Activated CD4-positive, alpha-beta memory T cell treated with anti-CD3 and anti-CD28 coated beads, Interleukin-2, amount 10 ng/mL, durations not matched to agents 7 days and 5 days (primary cell): ENCODE results near the gene KRTAP9-3. TPM values are rescaled to one million over a fixed set of nuclear protein-coding genes. Genes with fewer than 3 reads are reported as not detected.
"Not testable (repeated sequence)": the region's sequence is repeated elsewhere in the genome, so short reads cannot be mapped to it uniquely, and the experiment has no call there.

Experiments used
- CTCF ChIA-PET: fragments of 350-600 bp; sonication (Branson Sonifier 250); formaldehyde crosslinking; loops from one replicate; lab custom pipeline; 2021; ENCODE audit warnings: antibody characterized with exemption, inconsistent platforms; lab: Charles Lee
- POLR2A ChIA-PET: fragments of 350-600 bp; sonication (Branson Sonifier 250); formaldehyde crosslinking; loops from one replicate; lab custom pipeline; 2021; ENCODE audit warnings: antibody characterized with exemption; lab: Charles Lee
- DNase-seq: peaks from one replicate; pipeline ENCODE4 v3.0.0-alpha.2; 2020
- H3K27ac Mint-ChIP-seq: one replicate; pipeline ENCODE4 v1.8.0; 2021; ENCODE audit warnings: mild to moderate bottlenecking, mixed read lengths
- H3K27me3 Mint-ChIP-seq: one replicate; pipeline ENCODE4 v1.8.0; 2021; ENCODE audit warnings: mixed read lengths
- H3K36me3 Mint-ChIP-seq: one replicate; pipeline ENCODE4 v1.8.0; 2021; ENCODE audit warnings: low read depth, mixed read lengths
- H3K4me1 Mint-ChIP-seq: one replicate; pipeline ENCODE4 v1.8.0; 2021; ENCODE audit warnings: mixed read lengths
- H3K4me3 Mint-ChIP-seq: one replicate; pipeline ENCODE4 v1.8.0; 2021; ENCODE audit warnings: mild to moderate bottlenecking, mixed read lengths
- H3K9me3 Mint-ChIP-seq: one replicate; pipeline ENCODE4 v1.8.0; 2021; ENCODE audit warnings: mixed read lengths
- total RNA-seq, 2 experiments: library from RNA; stranded (reverse); gene quantifications; one replicate each; pipeline ENCODE4 v1.2.3, GENCODE V29; 2021

Gene KRTAP9-3, protein sequence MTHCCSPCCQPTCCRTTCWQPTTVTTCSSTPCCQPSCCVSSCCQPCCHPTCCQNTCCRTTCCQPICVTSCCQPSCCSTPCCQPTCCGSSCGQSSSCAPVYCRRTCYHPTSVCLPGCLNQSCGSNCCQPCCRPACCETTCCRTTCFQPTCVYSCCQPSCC
- not detected for total RNA-seq

DNA sequence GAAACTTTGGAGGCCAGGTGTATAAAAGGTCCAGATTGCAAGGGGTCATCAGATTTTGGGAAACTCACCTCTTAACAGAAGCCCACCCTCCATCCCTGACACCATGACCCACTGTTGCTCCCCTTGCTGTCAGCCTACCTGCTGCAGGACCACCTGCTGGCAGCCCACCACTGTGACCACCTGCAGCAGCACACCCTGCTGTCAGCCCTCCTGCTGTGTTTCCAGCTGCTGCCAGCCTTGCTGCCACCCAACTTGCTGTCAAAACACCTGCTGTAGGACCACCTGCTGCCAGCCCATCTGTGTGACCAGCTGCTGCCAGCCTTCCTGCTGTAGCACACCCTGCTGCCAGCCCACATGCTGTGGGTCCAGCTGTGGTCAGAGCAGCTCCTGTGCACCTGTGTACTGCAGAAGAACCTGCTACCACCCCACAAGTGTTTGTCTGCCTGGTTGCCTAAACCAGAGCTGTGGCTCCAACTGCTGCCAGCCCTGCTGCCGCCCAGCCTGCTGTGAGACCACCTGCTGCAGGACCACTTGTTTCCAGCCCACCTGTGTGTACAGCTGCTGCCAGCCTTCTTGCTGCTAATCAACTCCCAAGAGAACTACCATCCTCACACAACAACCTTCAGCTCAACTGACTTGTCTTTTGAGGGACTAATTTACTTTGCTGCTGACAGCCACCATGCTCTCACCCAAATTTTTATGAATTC lies at the start of gene KRTAP9-3:
Gene KRTAP9-3 (plus strand): TSS at position 51 of the 707 bp plus-strand sequence. CDS start 53 bp downstream, at position 104.
- H3K4me3 Mint-ChIP-seq, POLR2A ChIA-PET, H3K36me3 Mint-ChIP-seq, CTCF ChIA-PET, H3K27ac Mint-ChIP-seq, H3K9me3 Mint-ChIP-seq, H3K4me1 Mint-ChIP-seq, DNase-seq: not testable (repeated sequence)
- H3K27me3 Mint-ChIP-seq = peaks cover 20% of the 10 kb centered on the region

DNA sequence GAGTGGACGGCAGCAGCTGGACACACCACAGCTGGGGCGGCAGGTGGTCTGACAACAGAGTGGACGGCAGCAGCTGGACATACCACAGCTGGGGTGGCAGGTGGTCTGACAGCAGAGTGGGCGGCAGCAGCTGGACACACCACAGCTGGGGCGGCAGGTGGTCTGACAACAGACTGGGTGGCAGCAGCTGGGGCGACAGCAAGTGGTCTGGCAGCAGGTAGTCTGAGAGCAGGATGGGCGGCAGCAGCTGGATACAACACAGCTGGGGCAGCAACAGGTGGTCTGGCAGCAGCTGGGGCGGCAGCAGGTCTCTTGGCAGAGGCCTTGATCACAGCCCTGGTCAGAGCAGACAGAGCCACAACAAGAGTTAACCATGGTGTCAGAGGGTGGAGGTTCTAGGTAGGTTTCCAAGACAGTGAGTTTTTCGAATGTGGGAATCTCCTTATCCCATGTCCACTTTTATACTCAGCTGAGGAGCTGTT lies 47.7 kb upstream of the KRTAP9-3 start, which contains the start of gene KRTAP4-1:
Gene KRTAP4-1 (minus strand): TSS at position 432 of the 482 bp plus-strand sequence. CDS start 57 bp downstream, at position 375.
- Mint-ChIP-seq H3K36me3 (no peaks in the 10 kb centered on the region), H3K4me1 (no peaks in the 10 kb centered on the region), H3K9me3 (no peaks in the 10 kb centered on the region), H3K27ac (no peak within 1 kb of the TSS), H3K4me3 (no peak within 1 kb of the TSS), H3K27me3 (no peaks in the 10 kb centered on the region)
- POLR2A ChIA-PET = no interaction called here
- DNase-seq = no peak
- CTCF ChIA-PET = no interaction called here

DNA sequence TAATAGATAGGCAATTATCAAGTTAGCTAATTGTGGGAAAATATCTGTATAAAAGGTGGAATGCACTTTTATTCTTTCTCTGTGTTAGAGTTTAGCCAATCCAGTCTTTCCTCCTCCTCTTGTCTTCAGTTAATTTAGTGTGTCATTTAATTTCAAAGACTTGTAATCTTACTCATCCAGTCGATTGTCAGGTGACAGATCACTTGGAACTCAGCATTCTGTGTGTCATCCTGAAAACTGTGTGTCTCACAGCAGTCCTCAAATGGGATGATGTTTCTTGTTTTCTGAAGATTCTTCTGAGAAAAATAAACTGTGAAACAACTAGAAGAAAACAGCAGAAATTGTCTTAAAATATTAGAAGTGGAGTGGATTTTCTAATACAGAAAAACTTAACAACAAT lies 47.2 kb upstream of the KRTAP9-3 start:
- no peak overlapping the region for H3K27ac Mint-ChIP-seq
- ChIA-PET CTCF (no interaction called here), POLR2A (no interaction called here)
- H3K4me3 Mint-ChIP-seq = no peak overlapping the region
- H3K27me3 Mint-ChIP-seq = no peaks in the 10 kb centered on the region
- H3K4me1 Mint-ChIP-seq = no peaks in the 10 kb centered on the region
- H3K36me3 Mint-ChIP-seq = no peaks in the 10 kb centered on the region
- no peaks in the 10 kb centered on the region for H3K9me3 Mint-ChIP-seq
- no peak for DNase-seq

DNA sequence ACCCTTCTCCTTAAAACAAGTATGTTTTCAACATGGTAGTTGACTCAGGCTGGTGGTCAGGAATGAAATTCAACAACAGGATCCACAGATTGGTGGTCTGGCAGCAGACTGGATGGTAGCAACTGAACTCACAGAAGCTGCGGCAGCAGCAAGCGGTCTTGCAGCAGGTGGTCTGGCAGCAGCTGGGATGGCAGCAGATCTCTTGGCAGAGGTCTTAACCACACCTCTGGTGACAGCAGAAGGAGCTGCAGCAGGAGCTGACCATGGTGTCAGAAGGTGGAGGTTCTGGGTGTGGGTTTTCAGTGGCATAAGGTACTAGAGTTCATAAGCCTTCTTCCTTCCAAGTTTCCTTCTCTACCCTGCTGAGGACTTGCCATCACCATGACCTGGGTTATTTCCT lies 45.4 kb upstream of the KRTAP9-3 start:
- no peaks in the 10 kb centered on the region for H3K36me3 Mint-ChIP-seq
- ChIA-PET POLR2A (no interaction called here), CTCF (no interaction called here)

DNA sequence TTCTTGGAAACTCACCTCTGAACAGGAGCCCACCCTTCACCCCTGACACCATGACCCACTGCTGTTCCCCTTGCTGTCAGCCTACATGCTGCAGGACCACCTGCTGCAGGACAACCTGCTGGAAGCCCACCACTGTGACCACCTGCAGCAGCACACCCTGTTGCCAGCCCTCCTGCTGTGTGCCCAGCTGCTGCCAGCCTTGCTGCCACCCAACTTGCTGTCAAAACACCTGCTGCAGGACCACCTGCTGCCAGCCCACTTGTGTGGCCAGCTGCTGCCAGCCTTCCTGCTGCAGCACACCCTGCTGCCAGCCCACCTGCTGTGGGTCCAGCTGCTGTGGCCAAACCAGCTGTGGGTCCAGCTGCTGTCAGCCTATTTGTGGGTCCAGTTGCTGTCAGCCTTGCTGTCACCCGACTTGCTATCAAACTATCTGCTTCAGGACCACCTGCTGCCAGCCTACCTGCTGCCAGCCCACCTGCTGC lies 42.4 kb upstream of the KRTAP9-3 start, which contains the start of gene KRTAP9-1:
Gene KRTAP9-1 (plus strand): TSS at position 51 of the 482 bp plus-strand sequence. CDS start 0 bp downstream, at position 51.
- POLR2A ChIA-PET, H3K36me3 Mint-ChIP-seq, H3K9me3 Mint-ChIP-seq, DNase-seq, H3K4me3 Mint-ChIP-seq, CTCF ChIA-PET, H3K27me3 Mint-ChIP-seq, H3K27ac Mint-ChIP-seq, H3K4me1 Mint-ChIP-seq: not testable (repeated sequence)

More for the DNA sequence above, 45.4 kb upstream of the KRTAP9-3 start:
- peaks cover 6% of the 10 kb centered on the region for H3K27me3 Mint-ChIP-seq
- DNase-seq = no peak
- H3K4me1 Mint-ChIP-seq = no peaks in the 10 kb centered on the region
- no peak overlapping the region for H3K4me3 Mint-ChIP-seq
- H3K9me3 Mint-ChIP-seq = no peaks in the 10 kb centered on the region
- no peak overlapping the region for H3K27ac Mint-ChIP-seq

DNA sequence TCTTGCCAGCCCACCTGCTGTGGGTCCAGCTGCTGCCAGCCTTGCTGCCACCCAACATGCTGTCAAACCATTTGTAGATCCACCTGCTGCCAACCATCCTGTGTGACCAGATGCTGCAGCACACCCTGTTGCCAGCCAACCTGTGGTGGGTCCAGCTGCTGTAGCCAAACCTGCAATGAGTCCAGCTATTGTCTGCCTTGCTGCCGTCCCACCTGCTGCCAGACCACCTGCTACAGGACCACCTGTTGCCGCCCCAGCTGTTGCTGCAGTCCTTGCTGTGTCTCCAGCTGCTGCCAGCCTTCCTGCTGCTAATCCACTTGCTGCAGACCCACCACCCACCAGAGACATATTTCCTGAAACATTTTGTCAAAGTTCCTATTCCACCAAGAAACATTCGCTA lies 41.9 kb upstream of the KRTAP9-3 start:
- Mint-ChIP-seq H3K4me3 (no peak overlapping the region), H3K36me3 (no peaks in the 10 kb centered on the region), H3K27ac (no peak overlapping the region), H3K9me3 (no peaks in the 10 kb centered on the region), H3K4me1 (no peaks in the 10 kb centered on the region), H3K27me3 (peaks cover 9% of the 10 kb centered on the region)
- ChIA-PET POLR2A (no interaction called here), CTCF (no interaction called here)
- DNase-seq = no peak

DNA sequence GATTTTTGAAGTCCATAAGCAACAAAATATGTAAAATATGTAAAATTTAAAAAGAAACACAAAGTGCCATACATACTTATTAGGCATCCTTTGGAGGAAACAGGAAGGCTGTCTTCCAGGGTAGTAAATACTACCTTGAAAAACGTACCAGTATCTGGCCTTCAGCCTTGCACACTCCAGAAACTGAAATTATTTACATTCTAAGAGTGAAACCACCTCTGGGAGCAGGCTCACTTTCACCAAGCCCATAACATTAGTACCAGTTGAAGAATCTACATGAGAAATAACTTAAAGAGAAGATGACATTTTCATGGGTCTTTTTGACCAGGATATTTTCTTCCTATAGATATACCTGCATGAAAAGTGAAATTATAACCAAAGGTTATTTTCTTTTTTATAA lies 36.2 kb upstream of the KRTAP9-3 start:
- Mint-ChIP-seq H3K4me1 (no peaks in the 10 kb centered on the region), H3K27me3 (peaks cover 16% of the 10 kb centered on the region), H3K4me3 (no peak overlapping the region), H3K9me3 (no peaks in the 10 kb centered on the region), H3K27ac (no peak overlapping the region), H3K36me3 (no peaks in the 10 kb centered on the region)
- POLR2A ChIA-PET = interaction anchor here (0.9 kb wide), 1 partner anchor 14 kb away, joined by 3 read pairs; no protein-coding TSS in a partner anchor
- CTCF ChIA-PET = no interaction called here
- DNase-seq = no peak

DNA sequence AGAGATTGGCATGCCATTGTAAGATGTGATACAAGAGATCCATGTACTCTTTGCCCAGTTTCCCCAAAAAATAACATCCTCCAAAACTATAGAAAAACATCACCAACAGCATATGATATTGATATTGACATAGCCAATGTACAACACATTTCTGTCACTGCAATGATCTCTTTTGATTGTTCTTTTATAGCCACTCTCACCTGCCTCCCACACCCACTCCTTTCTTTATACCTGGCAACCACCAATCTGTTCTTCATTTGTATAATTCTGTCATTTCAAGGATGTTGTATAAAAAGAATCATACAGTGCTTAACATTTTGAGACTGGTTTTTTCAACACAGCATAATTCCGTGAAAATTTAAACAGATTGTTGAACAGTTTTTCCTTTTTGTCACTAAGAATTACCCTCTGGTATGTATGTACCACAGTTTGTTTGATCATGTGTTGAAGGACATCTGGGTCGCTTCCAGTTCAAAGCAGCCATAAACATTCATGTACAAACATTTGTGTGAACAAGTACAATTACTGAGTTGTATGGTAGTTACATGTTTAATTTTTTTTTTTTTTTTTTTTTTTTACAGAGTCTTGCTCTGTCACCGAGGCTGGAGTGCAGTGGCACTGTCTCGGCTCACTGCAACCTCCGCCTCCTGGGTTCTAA lies 32.7 kb upstream of the KRTAP9-3 start:
- POLR2A ChIA-PET = no interaction called here
- Mint-ChIP-seq H3K4me1 (no peaks in the 10 kb centered on the region), H3K4me3 (no peak overlapping the region), H3K27ac (no peak overlapping the region), H3K36me3 (no peaks in the 10 kb centered on the region), H3K27me3 (peaks cover 13% of the 10 kb centered on the region), H3K9me3 (no peaks in the 10 kb centered on the region)
- CTCF ChIA-PET = no interaction called here
- no peak for DNase-seq

DNA sequence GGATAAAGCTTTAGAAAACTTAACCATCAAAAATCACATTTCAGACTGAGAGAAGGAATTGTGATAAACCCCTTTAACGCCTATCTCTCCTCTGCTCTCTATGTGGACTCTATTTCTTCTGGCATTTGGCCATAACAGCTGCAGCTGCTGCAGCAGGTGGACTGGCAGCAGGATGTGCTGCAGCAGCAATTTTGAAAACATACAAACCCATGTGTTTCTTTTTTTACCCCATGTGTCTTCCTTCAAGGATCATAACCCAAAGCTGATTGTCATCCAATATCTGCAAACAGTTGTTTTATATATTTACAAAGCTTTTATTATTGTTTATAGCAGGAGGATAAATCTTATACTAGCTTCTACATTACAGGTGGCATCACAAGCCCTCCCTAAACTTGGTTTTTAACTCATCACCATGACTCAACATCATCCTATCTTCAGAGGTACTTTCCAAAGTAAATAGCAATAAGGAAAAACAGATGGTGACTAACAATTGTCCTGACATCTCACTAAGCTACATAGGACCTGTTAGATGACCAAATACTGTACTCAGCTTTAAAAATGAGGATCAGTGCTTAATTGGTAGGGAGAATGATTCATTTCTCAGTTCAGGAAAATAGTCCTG lies 20.3 kb upstream of the KRTAP9-3 start:
- Mint-ChIP-seq H3K4me3 (no peak overlapping the region), H3K9me3 (no peaks in the 10 kb centered on the region), H3K4me1 (no peaks in the 10 kb centered on the region), H3K36me3 (no peaks in the 10 kb centered on the region), H3K27me3 (peaks cover 27% of the 10 kb centered on the region), H3K27ac (no peak overlapping the region)
- POLR2A ChIA-PET = no interaction called here
- CTCF ChIA-PET = no interaction called here
- DNase-seq = no peak

DNA sequence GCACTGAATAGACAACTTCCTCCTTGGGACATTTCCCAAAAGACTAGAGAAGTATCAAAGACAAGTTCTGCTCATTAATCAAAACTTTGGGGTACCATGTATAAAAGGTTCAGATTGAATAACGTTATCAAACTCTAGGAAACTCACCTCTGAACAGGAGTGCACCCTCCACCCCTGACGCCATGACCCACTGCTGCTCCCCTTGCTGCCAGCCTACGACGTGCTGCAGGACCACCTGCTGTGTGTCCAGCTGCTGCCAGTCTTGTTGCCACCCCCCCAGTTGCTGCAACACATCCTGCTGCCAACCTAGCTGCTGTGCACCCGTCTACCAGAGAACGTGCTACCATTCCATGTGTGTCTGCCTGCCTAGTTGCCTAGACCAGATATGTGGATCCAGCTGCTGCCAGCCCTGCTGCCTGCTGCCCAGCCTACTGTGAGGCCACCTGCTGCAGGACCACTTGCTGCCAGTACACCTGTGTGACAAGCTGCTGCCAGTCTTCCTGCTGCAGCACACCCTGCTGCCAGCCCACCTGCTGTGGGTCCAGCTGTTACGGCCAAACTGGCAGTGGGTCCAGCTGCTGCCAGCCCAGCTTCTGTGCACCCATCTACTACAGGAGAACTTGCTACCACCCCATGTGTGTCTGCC lies 19.6 kb upstream of the KRTAP9-3 start:
- H3K27ac Mint-ChIP-seq = no peak overlapping the region

DNA sequence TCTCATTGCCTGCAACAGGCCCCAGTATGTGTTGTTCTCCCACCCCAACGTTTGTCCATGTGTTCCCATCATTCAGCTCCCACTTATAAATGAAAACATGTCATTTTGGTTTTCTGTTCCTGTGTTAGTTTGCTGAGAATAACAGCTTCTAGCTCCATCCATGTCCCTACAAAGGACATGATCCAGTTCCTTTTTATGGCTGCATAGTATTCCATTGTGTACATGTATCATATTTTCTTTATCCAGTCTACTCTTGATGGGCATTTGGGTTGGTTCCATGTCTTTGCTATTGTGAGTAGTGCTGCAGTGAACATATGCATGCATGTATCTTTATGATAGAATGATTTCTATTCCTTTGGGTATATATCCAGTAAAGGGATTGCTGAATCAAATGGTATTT lies 16.6 kb upstream of the KRTAP9-3 start:
- H3K4me3 Mint-ChIP-seq = no peak overlapping the region
- no peak for DNase-seq
- POLR2A ChIA-PET = no interaction called here
- H3K9me3 Mint-ChIP-seq = peaks cover 2% of the 10 kb centered on the region
- H3K27ac Mint-ChIP-seq = no peak overlapping the region
- H3K36me3 Mint-ChIP-seq = no peaks in the 10 kb centered on the region
- H3K27me3 Mint-ChIP-seq = peaks cover 9% of the 10 kb centered on the region
- CTCF ChIA-PET = interaction anchor here (0.6 kb wide), 1 partner anchor 433 kb away, joined by 3 read pairs; no protein-coding TSS in a partner anchor
- no peaks in the 10 kb centered on the region for H3K4me1 Mint-ChIP-seq

More for the DNA sequence above, 19.6 kb upstream of the KRTAP9-3 start:
- Mint-ChIP-seq H3K36me3 (no peaks in the 10 kb centered on the region), H3K4me1 (no peaks in the 10 kb centered on the region), H3K27me3 (peaks cover 27% of the 10 kb centered on the region), H3K9me3 (no peaks in the 10 kb centered on the region), H3K4me3 (no peak overlapping the region)
- no peak for DNase-seq
- CTCF ChIA-PET = interaction anchor here (0.6 kb wide), 1 partner anchor 1010 kb away, joined by 3 read pairs; no protein-coding TSS in a partner anchor
- POLR2A ChIA-PET = no interaction called here

DNA sequence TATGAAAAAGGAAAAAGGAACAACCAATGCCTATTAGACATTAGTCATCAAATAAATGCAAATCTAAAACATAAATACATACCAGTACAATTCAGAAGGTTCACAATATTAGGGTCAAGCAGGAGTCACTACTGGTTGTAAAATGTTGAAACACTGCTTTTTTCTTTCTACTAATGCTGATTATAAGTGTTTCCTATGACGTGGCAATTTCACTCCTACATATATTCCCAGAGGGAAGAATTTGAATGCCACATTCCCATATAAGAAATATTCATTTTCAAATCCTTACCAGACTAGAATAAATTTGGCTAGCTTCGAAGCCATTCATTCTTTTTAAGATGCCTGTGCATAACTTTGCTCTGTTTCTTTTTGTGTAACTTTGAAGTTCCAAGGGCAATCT lies 8.4 kb upstream of the KRTAP9-3 start:
- ChIA-PET POLR2A (no interaction called here), CTCF (no interaction called here)
- peaks cover 2% of the 10 kb centered on the region for H3K9me3 Mint-ChIP-seq
- H3K36me3 Mint-ChIP-seq = no peaks in the 10 kb centered on the region
- H3K4me1 Mint-ChIP-seq = no peaks in the 10 kb centered on the region
- DNase-seq = no peak
- peaks cover 9% of the 10 kb centered on the region for H3K27me3 Mint-ChIP-seq
- H3K4me3 Mint-ChIP-seq = no peak overlapping the region
- no peak overlapping the region for H3K27ac Mint-ChIP-seq
